ENCODE results near the gene COL1A1.

COL1A1 gene

DNA sequence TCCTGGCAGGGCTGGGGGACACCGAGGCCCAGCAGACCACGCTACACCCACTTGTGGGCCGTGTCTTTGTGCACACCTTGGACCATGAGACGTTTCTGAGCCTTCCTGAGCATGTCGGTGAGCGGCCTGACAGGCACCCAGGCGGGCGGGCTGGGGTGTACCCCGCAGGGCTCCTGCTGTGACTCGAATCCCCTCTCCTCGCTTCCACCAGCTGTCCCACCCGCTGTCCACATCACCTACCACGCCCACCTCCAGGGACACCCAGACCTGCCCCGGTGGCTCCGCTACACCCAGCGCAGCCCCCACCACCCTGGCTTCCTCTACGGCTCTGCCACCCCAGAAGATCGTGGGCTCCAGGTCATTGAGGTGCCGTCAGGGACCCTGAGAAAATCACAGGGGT is 34.1 kb downstream of the COL1A1 start:
- Histone ChIP-seq H3K27ac (ENCODE audit: low read length) (no peak overlapping the region), H3K27me3 (ENCODE audit: low read depth, low read length) (no peaks in the 10 kb centered on the region), H3K4me1 (ENCODE audit: control insufficient read depth in 1 of 2, insufficient read depth in 2 of 2, low read length in 2 of 2) (peaks cover 4 to 45% of the 10 kb centered on the region in 2 donors), H3K4me3 (ENCODE audit: low read depth in 1 of 2, low read length in 2 of 2) (peak overlapping the region in 1 of 2 donors; percentile 8), H3K9me3 (ENCODE audit: control insufficient read depth in 1 of 2, low read length in 2 of 2) (no peaks in the 10 kb centered on the region), H3K36me3 (ENCODE audit: control insufficient read depth in 1 of 2, insufficient read depth in 2 of 2, low read length in 2 of 2) (no peaks in the 10 kb centered on the region)

DNA sequence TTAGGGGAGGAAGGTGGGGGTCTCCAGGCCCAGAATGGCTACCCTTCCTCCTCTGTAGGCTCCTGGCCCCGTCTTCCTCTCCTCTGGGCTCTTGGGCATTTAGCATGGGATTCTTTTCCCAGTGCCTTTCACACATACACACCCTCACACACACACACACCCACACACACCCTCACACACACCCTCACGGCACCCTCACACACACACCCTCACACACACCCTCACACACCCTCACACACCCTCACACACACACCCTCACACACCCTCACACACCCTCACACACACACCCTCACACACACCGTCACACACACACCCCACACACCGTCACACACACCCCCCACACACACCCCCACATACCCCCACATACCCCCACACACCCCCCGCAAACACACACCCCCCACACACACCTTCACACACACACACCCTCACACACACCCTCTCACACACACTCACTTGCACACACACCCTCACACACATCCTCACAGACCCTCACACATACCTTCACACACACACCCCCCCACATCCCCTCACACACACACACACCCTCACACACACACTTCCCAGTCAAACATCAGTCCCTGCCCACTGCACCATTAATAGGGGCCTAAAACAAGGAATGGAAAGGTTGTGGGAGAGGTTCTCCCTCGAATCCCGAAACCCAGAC is 34.8 kb downstream of the COL1A1 start:
- peak overlapping the region; percentile 67 for H3K27ac ChIP-seq (ENCODE audit: low read length)
- H3K4me3 ChIP-seq (ENCODE audit: low read depth in 1 of 2, low read length in 2 of 2), result peak overlapping the region in 1 of 2 donors; percentile 49
- H3K9me3 ChIP-seq (ENCODE audit: control insufficient read depth in 1 of 2, low read length in 2 of 2), result no peaks in the 10 kb centered on the region
- no peaks in the 10 kb centered on the region for H3K36me3 ChIP-seq (ENCODE audit: control insufficient read depth in 1 of 2, insufficient read depth in 2 of 2, low read length in 2 of 2)
- peaks cover 4 to 48% of the 10 kb centered on the region in 2 donors for H3K4me1 ChIP-seq (ENCODE audit: control insufficient read depth in 1 of 2, insufficient read depth in 2 of 2, low read length in 2 of 2)
- H3K27me3 ChIP-seq (ENCODE audit: low read depth, low read length), result no peaks in the 10 kb centered on the region

DNA sequence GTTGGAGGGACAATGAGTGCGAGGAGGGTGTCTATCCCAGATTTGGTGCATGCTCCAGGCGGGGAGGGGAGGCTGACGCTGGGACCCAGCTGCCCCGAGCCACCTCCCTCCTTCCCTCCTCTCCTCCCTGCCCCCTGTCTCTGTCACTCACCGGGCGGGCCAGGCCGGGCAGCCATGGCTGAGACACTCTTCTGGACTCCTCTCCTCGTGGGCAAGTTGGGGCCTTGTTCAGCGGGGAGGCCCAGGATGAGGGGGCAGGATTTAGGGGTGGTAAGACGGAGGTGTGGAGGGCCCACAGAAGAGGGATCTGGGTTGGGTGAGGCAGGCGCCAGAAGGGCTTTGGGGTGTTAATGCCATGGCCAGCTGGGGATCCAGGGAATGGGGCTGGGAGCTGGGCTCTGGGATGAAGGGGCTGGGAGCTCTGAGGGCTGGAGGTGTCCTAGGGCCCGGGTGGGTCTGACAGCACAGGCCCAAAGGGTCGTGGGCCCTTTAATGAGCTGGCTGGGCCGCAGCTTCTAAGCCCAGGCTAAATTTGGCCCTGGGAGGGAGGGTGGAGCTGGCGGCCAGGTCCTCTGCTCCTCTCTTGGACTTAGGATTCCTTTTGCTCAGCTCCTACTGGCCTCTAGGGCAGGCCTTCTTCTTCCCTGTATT is 35.4 kb downstream of the COL1A1 start, which contains the start of gene SGCA:
Gene SGCA (plus strand): TSS at position 139 of the 651 bp plus-strand sequence. CDS start 36 bp downstream, at position 175.
- peak within 1 kb of the TSS in 1 of 2 donors; percentile 49 for H3K4me3 ChIP-seq (ENCODE audit: low read depth in 1 of 2, low read length in 2 of 2)

DNA sequence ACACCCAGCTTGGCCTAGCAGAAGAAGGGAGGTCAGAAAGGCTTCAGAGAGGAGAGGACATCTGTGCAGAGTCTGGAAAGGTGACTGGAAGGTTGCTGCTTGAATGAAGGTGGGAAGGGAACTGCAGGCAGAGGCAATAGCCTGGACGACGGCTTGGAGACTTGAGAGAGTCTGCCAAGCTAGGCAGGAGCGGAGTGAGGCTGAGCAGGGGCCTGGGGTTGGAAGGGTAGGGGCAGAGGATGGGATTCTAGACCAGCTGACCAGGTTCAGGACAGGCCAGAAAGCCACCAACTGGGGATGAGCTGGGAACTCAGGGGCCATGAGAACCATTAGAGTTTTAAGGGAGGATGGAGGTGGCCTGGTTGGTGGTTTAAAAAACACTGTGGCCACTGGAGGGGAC is 36.0 kb downstream of the COL1A1 start:
- Histone ChIP-seq H3K9me3 (ENCODE audit: control insufficient read depth in 1 of 2, low read length in 2 of 2) (no peaks in the 10 kb centered on the region), H3K4me1 (ENCODE audit: control insufficient read depth in 1 of 2, insufficient read depth in 2 of 2, low read length in 2 of 2) (peaks cover 7 to 55% of the 10 kb centered on the region in 2 donors), H3K36me3 (ENCODE audit: control insufficient read depth in 1 of 2, insufficient read depth in 2 of 2, low read length in 2 of 2) (no peaks in the 10 kb centered on the region), H3K4me3 (ENCODE audit: low read depth in 1 of 2, low read length in 2 of 2) (peak overlapping the region in 1 of 2 donors; percentile 49), H3K27ac (ENCODE audit: low read length) (peak overlapping the region; percentile 45), H3K27me3 (ENCODE audit: low read depth, low read length) (no peaks in the 10 kb centered on the region)

More for the DNA sequence above, 35.4 kb downstream of the COL1A1 start, which contains the start of gene SGCA:
- Histone ChIP-seq H3K27me3 (ENCODE audit: low read depth, low read length) (no peaks in the 10 kb centered on the region), H3K36me3 (ENCODE audit: control insufficient read depth in 1 of 2, insufficient read depth in 2 of 2, low read length in 2 of 2) (no peaks in the 10 kb centered on the region), H3K4me1 (ENCODE audit: control insufficient read depth in 1 of 2, insufficient read depth in 2 of 2, low read length in 2 of 2) (peaks cover 4 to 51% of the 10 kb centered on the region in 2 donors), H3K9me3 (ENCODE audit: control insufficient read depth in 1 of 2, low read length in 2 of 2) (no peaks in the 10 kb centered on the region), H3K27ac (ENCODE audit: low read length) (peak within 1 kb of the TSS; percentile 67)

DNA sequence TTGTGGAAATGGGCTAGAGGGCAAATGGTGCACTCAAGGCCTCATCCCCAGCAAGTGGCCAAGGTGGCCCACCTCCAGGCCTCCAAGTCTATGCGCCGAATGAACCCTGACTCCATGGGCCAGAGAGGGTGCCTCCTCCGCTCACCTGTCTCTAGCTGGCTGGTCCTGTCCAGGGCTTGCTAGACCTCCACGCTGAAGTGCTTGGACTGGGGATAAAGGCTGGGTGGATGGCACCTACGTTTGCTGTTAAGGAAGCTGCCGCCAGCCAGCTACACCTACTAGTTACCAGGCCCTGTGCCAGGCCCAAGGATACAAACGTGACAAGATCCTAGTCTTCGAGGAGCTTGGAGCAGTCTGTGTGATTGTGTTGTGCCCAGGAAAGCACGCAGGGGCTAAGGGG is 36.4 kb downstream of the COL1A1 start:
- Histone ChIP-seq H3K36me3 (ENCODE audit: control insufficient read depth in 1 of 2, insufficient read depth in 2 of 2, low read length in 2 of 2) (no peaks in the 10 kb centered on the region), H3K27me3 (ENCODE audit: low read depth, low read length) (no peaks in the 10 kb centered on the region), H3K4me1 (ENCODE audit: control insufficient read depth in 1 of 2, insufficient read depth in 2 of 2, low read length in 2 of 2) (peaks cover 7 to 55% of the 10 kb centered on the region in 2 donors), H3K9me3 (ENCODE audit: control insufficient read depth in 1 of 2, low read length in 2 of 2) (no peaks in the 10 kb centered on the region), H3K27ac (ENCODE audit: low read length) (peak overlapping the region; percentile 45), H3K4me3 (ENCODE audit: low read depth in 1 of 2, low read length in 2 of 2) (peak overlapping the region in 1 of 2 donors; percentile 49)

DNA sequence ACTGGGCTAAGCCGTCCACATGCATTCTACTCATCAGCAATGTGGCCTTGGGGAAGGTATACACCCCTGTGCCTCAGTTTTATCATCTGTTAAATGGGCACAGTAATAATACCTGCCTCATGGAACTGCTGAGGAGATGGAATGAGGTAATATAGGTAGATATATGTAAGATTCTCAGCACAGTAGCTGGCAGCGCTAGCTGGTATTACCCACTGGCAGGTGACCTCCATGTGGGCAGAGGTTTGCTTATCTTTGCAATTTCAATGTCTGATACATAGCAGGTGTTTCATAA is 36.8 kb downstream of the COL1A1 start:
- no peak overlapping the region for H3K4me3 ChIP-seq (ENCODE audit: low read depth in 1 of 2, low read length in 2 of 2)
- H3K36me3 ChIP-seq (ENCODE audit: control insufficient read depth in 1 of 2, insufficient read depth in 2 of 2, low read length in 2 of 2), result no peaks in the 10 kb centered on the region
- H3K9me3 ChIP-seq (ENCODE audit: control insufficient read depth in 1 of 2, low read length in 2 of 2), result no peaks in the 10 kb centered on the region
- H3K27ac ChIP-seq (ENCODE audit: low read length), result no peak overlapping the region
- H3K4me1 ChIP-seq (ENCODE audit: control insufficient read depth in 1 of 2, insufficient read depth in 2 of 2, low read length in 2 of 2), result peaks cover 7 to 53% of the 10 kb centered on the region in 2 donors
- H3K27me3 ChIP-seq (ENCODE audit: low read depth, low read length), result no peaks in the 10 kb centered on the region

DNA sequence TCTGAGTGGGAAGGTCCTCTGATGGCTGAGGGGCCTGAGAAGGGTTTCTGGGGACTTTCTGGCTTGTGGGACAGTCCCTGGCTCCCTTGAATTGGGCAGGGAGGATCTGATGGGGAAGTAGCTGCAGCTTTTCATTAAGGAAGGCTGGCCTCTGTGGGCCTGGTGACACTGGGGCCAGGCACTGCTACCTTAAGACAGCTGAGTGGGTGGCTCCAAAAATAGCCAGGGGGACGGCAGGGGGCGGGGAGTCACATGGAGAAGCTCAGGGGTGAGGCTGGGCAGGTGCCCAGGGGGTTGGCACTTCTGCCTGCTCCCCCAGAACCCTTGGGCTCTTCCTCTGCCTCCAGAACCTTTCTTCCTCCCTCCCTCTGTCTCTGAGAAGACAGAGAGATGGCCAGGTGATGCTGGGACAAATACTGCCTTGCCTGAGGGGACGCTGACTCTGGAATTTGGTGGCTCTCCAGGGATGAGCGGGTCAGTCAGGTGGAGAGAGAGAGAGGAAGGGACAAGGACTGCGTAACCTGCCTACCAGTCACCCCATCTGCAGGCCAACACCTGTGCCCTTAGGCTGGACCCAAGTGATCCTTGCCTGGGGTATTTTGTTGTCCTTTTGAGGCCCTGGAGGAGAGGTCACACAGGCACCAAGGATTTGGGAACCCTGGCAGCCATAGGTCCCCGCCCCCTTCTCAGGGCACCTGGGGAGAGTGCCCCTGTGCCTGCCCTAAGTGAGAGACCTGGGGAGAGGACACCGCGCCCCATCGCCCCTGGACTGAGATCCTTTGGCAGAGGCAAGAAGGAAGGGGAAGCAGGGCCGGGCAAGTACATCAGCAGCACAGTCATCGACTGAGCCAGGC is 37.4 kb downstream of the COL1A1 start:
- Histone ChIP-seq H3K4me1 (ENCODE audit: control insufficient read depth in 1 of 2, insufficient read depth in 2 of 2, low read length in 2 of 2) (peaks cover 7 to 49% of the 10 kb centered on the region in 2 donors), H3K27ac (ENCODE audit: low read length) (no peak overlapping the region)

DNA sequence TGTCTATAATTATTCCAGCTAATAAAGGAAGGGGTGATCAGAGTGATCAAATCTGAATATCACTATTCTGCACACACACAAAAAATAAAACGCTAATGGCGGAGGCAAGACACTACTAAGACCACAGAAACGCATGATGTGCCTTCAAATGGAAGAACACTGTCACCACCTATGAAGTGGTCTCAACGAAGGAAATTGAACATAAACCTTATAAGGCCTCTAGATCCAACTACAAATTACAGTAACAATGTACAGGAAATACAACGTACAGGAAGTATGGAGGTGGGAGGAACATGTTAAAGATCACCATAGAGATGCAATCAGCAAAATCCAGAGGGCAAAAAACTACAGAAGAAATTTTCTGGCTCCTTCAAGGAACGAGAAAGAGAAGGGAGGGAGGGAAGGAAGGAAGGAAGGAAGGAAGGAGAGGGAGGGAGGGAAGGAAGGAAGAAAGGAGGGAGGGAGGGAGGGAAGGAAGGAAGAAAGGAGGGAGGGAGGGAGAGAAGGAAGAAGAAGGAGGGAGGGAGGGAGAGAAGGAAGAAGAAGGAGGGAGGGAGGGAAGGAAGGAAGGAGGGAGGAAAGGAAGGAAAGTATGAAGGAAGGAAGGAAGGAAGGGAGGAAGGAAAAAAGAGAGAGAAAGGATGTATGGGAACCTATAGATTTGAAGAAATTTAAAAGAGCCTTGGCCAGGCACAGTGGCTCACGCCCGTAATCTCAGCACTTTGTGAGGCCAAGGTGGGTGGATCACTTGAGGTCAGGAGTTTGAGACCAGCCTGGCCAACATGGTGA is 38.8 kb downstream of the COL1A1 start:
- Histone ChIP-seq H3K9me3 (ENCODE audit: control insufficient read depth in 1 of 2, low read length in 2 of 2) (no peaks in the 10 kb centered on the region), H3K4me3 (ENCODE audit: low read depth in 1 of 2, low read length in 2 of 2) (no peak overlapping the region), H3K36me3 (ENCODE audit: control insufficient read depth in 1 of 2, insufficient read depth in 2 of 2, low read length in 2 of 2) (no peaks in the 10 kb centered on the region), H3K27ac (ENCODE audit: low read length) (no peak overlapping the region), H3K27me3 (ENCODE audit: low read depth, low read length) (no peaks in the 10 kb centered on the region), H3K4me1 (ENCODE audit: control insufficient read depth in 1 of 2, insufficient read depth in 2 of 2, low read length in 2 of 2) (peaks cover 7 to 35% of the 10 kb centered on the region in 2 donors)

More for the DNA sequence above, 37.4 kb downstream of the COL1A1 start:
- no peaks in the 10 kb centered on the region for H3K27me3 ChIP-seq (ENCODE audit: low read depth, low read length)
- H3K36me3 ChIP-seq (ENCODE audit: control insufficient read depth in 1 of 2, insufficient read depth in 2 of 2, low read length in 2 of 2), result no peaks in the 10 kb centered on the region
- H3K4me3 ChIP-seq (ENCODE audit: low read depth in 1 of 2, low read length in 2 of 2), result no peak overlapping the region
- H3K9me3 ChIP-seq (ENCODE audit: control insufficient read depth in 1 of 2, low read length in 2 of 2), result no peaks in the 10 kb centered on the region

DNA sequence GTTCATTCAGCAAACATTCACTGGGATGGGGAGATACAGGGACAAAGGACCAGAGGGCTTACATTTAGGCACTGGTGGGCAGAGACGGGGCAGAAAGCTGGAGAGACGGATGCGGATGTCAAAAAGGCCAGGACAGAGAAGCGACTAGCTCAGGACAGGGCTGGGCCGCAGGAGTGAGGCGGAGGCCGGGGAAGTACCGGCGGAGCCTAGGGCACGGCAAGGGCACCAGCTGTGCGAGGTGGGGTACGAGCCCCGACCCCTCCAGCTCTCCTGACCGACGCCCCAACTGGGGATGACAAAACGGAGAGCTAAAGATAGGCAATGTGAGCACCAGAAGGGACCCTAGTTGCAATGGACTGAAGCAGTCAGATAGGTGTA is 39.5 kb downstream of the COL1A1 start:
- no peaks in the 10 kb centered on the region for H3K27me3 ChIP-seq (ENCODE audit: low read depth, low read length)
- peak overlapping the region; percentile 71 to 90 for H3K4me3 ChIP-seq (ENCODE audit: low read depth in 1 of 2, low read length in 2 of 2)
- peaks cover 7 to 29% of the 10 kb centered on the region in 2 donors for H3K4me1 ChIP-seq (ENCODE audit: control insufficient read depth in 1 of 2, insufficient read depth in 2 of 2, low read length in 2 of 2)
- no peaks in the 10 kb centered on the region for H3K9me3 ChIP-seq (ENCODE audit: control insufficient read depth in 1 of 2, low read length in 2 of 2)
- H3K27ac ChIP-seq (ENCODE audit: low read length), result no peak overlapping the region
- no peaks in the 10 kb centered on the region for H3K36me3 ChIP-seq (ENCODE audit: control insufficient read depth in 1 of 2, insufficient read depth in 2 of 2, low read length in 2 of 2)

DNA sequence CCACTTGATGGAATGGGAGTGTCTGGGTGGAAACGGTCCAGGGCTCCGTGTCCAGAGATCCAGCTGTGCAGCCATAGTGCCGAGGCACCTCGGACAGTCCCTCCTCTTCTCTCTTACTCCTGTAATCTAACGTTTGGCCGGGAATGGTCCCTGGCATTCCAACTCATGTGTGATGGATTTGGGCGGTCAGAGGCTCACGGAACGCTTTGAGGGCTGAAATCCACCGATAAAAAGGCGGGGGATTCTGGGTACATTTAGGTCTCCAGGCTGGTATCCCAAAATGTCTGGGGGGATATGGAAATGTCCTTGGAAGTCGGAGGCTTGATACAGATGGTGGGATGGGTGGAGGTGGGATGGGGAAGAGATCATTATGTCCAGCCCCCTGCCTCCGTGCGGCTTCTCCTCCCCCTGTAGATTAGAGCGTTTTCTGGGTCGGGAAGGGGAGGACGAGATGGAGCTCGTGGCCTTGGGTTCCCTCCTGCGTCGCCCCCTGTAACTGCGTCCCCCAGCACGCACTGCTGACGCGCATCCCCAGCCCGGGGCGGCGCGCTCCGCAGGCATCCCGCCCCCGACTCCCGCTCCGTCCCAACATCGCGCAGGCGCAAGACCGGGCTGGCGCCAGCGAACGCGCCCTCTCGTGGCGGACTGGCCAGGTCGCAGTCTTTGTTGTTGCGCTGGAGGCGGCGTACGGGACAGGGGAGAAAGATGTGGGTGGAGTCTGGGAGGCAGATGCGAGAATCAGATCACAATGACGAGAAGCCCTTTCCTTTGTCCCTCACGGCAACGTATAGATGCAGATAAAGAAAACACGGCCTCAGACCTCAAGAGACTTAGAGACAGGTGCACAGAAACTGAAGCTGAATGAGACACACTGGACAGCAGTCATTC is 40.2 kb downstream of the COL1A1 start:
- Histone ChIP-seq H3K27me3 (ENCODE audit: low read depth, low read length) (no peaks in the 10 kb centered on the region), H3K27ac (ENCODE audit: low read length) (peak overlapping the region; percentile 80), H3K9me3 (ENCODE audit: control insufficient read depth in 1 of 2, low read length in 2 of 2) (no peaks in the 10 kb centered on the region), H3K4me3 (ENCODE audit: low read depth in 1 of 2, low read length in 2 of 2) (peak overlapping the region; percentile 71 to 90), H3K36me3 (ENCODE audit: control insufficient read depth in 1 of 2, insufficient read depth in 2 of 2, low read length in 2 of 2) (no peaks in the 10 kb centered on the region), H3K4me1 (ENCODE audit: control insufficient read depth in 1 of 2, insufficient read depth in 2 of 2, low read length in 2 of 2) (peaks cover 7 to 28% of the 10 kb centered on the region in 2 donors)
